Measurements from ENCODE around the gene FAM240B.

DNA sequence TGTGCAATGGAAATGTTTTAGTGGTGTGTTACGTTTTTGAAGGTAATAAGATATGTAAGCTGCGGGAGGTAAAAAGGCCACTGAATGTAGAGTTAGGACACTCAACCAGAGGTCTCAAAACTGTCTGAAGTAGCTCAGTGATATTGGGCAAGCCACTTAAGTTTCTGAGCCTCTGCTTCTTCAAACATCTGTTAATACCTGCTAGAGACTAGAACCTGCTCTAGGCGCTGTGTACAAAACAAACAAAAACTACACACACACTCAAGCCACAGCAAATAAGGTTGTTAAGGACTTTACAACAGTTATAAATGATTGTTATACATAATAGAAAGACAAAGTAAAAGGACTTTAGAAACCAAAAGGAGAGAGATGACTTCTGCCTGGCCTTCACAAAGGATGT, 24.6 kb upstream of the FAM240B start:
- TF ChIP-seq CTCF (IDR thresholded peaks at IDR 0.05; ENCODE audit: low read depth, low read length) = no peak
- TF ChIP-seq POLR2A (IDR thresholded peaks at IDR 0.05; ENCODE audit: extremely low read depth, insufficient read length) = no peak
- no peak for TF ChIP-seq MYC (IDR thresholded peaks at IDR 0.05; ENCODE audit: low read depth, low read length)
